Measurements from ENCODE around the gene CCL21. TPM values are rescaled to one million over a fixed set of nuclear protein-coding genes. Genes with fewer than 3 reads are reported as not detected.

The CCL21 gene
- polyA plus RNA-seq, 2 of the 4 experiments (the other 2 are of a cell fraction): not detected

- POLR2A ChIA-PET: no interaction called here
- TF ChIP-seq BCL3 (IDR thresholded peaks at IDR 0.05) (no peak), NR3C1 (IDR thresholded peaks at IDR 0.05) (no peak), REST (IDR thresholded peaks at IDR 0.05) (no peak)
- ATAC-seq (no peak), DNase-seq (ENCODE audit: low read depth in 1 of 2, low spot score in 1 of 2) (no peak), FAIRE-seq (no peak)
- Histone ChIP-seq H3K4me2 (no peak overlapping the region), H3K9me3 (no peaks in the 10 kb centered on the region), H3K27ac (no peak overlapping the region), H3K4me1 (no peaks in the 10 kb centered on the region), H3K4me3 (no peak overlapping the region)
- WGBS (ENCODE audit: missing lambda C conversion rate): 74% methylated on average over 5 of the region's 5 CpGs
- CTCF ChIA-PET: interaction anchor here (0.5 to 10.1 kb wide), 5 partner anchors 11 to 1788 kb away, joined by 3 to 135 read pairs (median 7); no protein-coding TSS in a partner anchor
These were observed 23.7 kb downstream of the CCL21 start for GRCh38 chr9:34686231-34686630.

GRCh38 chr9:34685591-34685990 lies 24.3 kb downstream of the CCL21 start:
- FAIRE-seq (no peak), DNase-seq (ENCODE audit: low read depth in 1 of 2, low spot score in 1 of 2) (no peak), ATAC-seq (no peak)
- H3K9me3 ChIP-seq: no peaks in the 10 kb centered on the region
- ChIA-PET POLR2A (no interaction called here), CTCF (interaction anchor here (0.5 to 10.1 kb wide), 6 partner anchors 10 to 94 kb away, joined by 3 to 135 read pairs (median 6); no protein-coding TSS in a partner anchor)
- H3K27ac ChIP-seq: no peak overlapping the region
- 65% methylated on average over 4 of the region's 4 CpGs for WGBS (ENCODE audit: missing lambda C conversion rate)
- no peak for TF ChIP-seq ZC3H11A (IDR thresholded peaks at IDR 0.05)
- no peak for TF ChIP-seq NR3C1 (IDR thresholded peaks at IDR 0.05)
- TF ChIP-seq RFX5 (IDR thresholded peaks at IDR 0.05): no peak
- TF ChIP-seq SMC3 (IDR thresholded peaks at IDR 0.05): no peak
- TF ChIP-seq TFCP2L1 (CRISPR knock-in tag; IDR thresholded peaks at IDR 0.05): no peak
- no peak for TF ChIP-seq MAFK (IDR thresholded peaks at IDR 0.05; ENCODE audit: partially characterized antibody)
- no peak for TF ChIP-seq JUNB (IDR thresholded peaks at IDR 0.05)
- TF ChIP-seq USF2 (IDR thresholded peaks at IDR 0.05): no peak
- no peak for TF ChIP-seq ZNF302 (CRISPR knock-in tag; IDR thresholded peaks at IDR 0.05)
- TF ChIP-seq E2F6 (IDR thresholded peaks at IDR 0.05; ENCODE audit: borderline replicate concordance, low read depth): no peak
- no peak for TF ChIP-seq PHF8 (IDR thresholded peaks at IDR 0.05; ENCODE audit: borderline replicate concordance, low read depth)
- TF ChIP-seq PBX3 (IDR thresholded peaks at IDR 0.05): no peak
- no peak for TF ChIP-seq SREBF2 (IDR thresholded peaks at IDR 0.05)
- no peak for TF ChIP-seq EP300 (IDR thresholded peaks at IDR 0.05)
- TF ChIP-seq POLR2AphosphoS2 (conservative IDR thresholded peaks at IDR 0.05; ENCODE audit: low read length): no peak
- no peak for TF ChIP-seq CEBPB (IDR thresholded peaks at IDR 0.05)
- H3K4me2 ChIP-seq: no peak overlapping the region
- no peak overlapping the region for H3K4me3 ChIP-seq
- no peaks in the 10 kb centered on the region for H3K4me1 ChIP-seq
